HCT116 (cell line): ENCODE results near the gene CACNB2. TPM values are rescaled to one million over a fixed set of nuclear protein-coding genes. Genes with fewer than 3 reads are reported as not detected.

Experiments used
- ATAC-seq: fragments of 200-7000 bp; cut with Tn5 transposase; 2 replicates; pipeline ENCODE4 v1.9.1; 2020; ENCODE audit warnings: mild to moderate bottlenecking, moderate library complexity
- BruUV-seq: library from RNA; stranded (reverse); fragments of 400-500 nt; replicated peaks from 2 replicates; lab custom pipeline; 2021; lab: Mats Ljungman, UMichigan
- CTCF ChIA-PET: fragments of 300-600 bp; sonication (Branson Sonifier 250); formaldehyde crosslinking; loops from one replicate; lab custom pipeline; 2021; ENCODE audit warnings: antibody characterized with exemption; lab: Charles Lee
- POLR2A ChIA-PET: fragments of 300-600, 350-600 bp; sonication (Branson Sonifier 250); formaldehyde crosslinking; loops from one replicate; lab custom pipeline; 2021; ENCODE audit warnings: antibody characterized with exemption; lab: Charles Lee
- RAD21 ChIA-PET, 2 experiments: fragments of 300-600 bp; sonication (Branson Sonifier 250); formaldehyde crosslinking; loops; one replicate each; lab custom pipeline; 2023; ENCODE audit warnings: low total read pairs in 2 of 2; ENCODE audit not compliant: uncharacterized antibody in 2 of 2, unreplicated experiment in 2 of 2, low non-redundant PET in 1 of 2; lab: Charles Lee
- DNase-seq: peaks from one replicate; pipeline ENCODE4 v3.0.0-alpha.2; 2010; ENCODE audit warnings: low read depth, low spot score
- H2AFZ ChIP-seq: fragments of 200-600 bp; shearing (Covaris generic), sonication (generic); 2 replicates; pipeline ENCODE4 v1.6.1; 2017; ENCODE audit warnings: low read depth, mixed run types, mixed read lengths, antibody characterized with exemption, low read length; ENCODE audit not compliant: poor library complexity, severe bottlenecking
- H3K27ac ChIP-seq: 2 replicates; pipeline ENCODE4 v1.5.1; 2012; ENCODE audit warnings: low read depth, low read length
- H3K27me3 ChIP-seq: fragments of 200-600 bp; sonication (generic); 2 replicates; pipeline ENCODE4 v1.6.1; 2016; ENCODE audit warnings: mixed run types, low read length, mixed read lengths; ENCODE audit not compliant: insufficient read depth
- H3K36me3 ChIP-seq, 2 experiments: fragments of 200-500 bp in 1 of 2; fragments of 200-600 bp in 1 of 2; sonication (Bioruptor generic) in 1 of 2; sonication (generic) in 1 of 2; 2 replicates each; pipeline versions ENCODE4 v1.5.1 to v1.6.1; 2014 to 2016; ENCODE audit warnings: low read length in 2 of 2, inconsistent platforms in 1 of 2, mixed read lengths in 1 of 2, mixed run types in 1 of 2; ENCODE audit not compliant: insufficient read depth in 2 of 2, control insufficient read depth in 1 of 2
- H3K4me1 ChIP-seq, 2 experiments: fragments of 200-600 bp in 1 of 2; sonication (generic) in 1 of 2; 2 replicates each; pipeline versions ENCODE4 v1.5.1 to v1.6.1; 2012 to 2017; ENCODE audit warnings: low read length in 2 of 2, inconsistent platforms in 1 of 2, mild to moderate bottlenecking in 1 of 2, mixed read lengths in 1 of 2, mixed run types in 1 of 2, moderate library complexity in 1 of 2; ENCODE audit not compliant: insufficient read depth in 2 of 2, control insufficient read depth in 1 of 2
- H3K4me2 ChIP-seq: fragments of 200-600 bp; sonication (generic); 2 replicates; pipeline ENCODE4 v1.6.1; 2017; ENCODE audit warnings: mixed run types, low read length, mixed read lengths
- H3K4me3 ChIP-seq, 2 experiments: fragments of 200-600 bp in 1 of 2; sonication (generic) in 1 of 2; replicated peaks in 1 of 2; 2 replicates each; pipeline ENCODE4 v1.5.1; 2011 to 2016; ENCODE audit warnings: low read length in 2 of 2, control low read depth in 1 of 2, low read depth in 1 of 2, mild to moderate bottlenecking in 1 of 2, mixed read lengths in 1 of 2, mixed run types in 1 of 2
- H3K79me2 ChIP-seq: fragments of 200-600 bp; sonication (generic); 2 replicates; pipeline ENCODE4 v1.6.1; 2017; ENCODE audit warnings: mild to moderate bottlenecking, mixed run types, low read length, moderate library complexity, mixed read lengths; ENCODE audit not compliant: insufficient read depth
- H3K9ac ChIP-seq: fragments of 200-600 bp; sonication (generic); 2 replicates; pipeline ENCODE4 v1.6.1; 2016; ENCODE audit warnings: low read length, mixed read lengths
- H3K9me2 ChIP-seq: fragments of 200-600 bp; sonication (generic), shearing (Covaris generic); 2 replicates; pipeline ENCODE4 v1.6.1; 2017; ENCODE audit warnings: mixed run types, mild to moderate bottlenecking, moderate library complexity; ENCODE audit not compliant: insufficient read depth
- H3K9me3 ChIP-seq, 2 experiments: fragments of 200-500 bp in 1 of 2; fragments of 200-600 bp in 1 of 2; sonication (Bioruptor generic) in 1 of 2; sonication (generic) in 1 of 2; 2 replicates each; pipeline ENCODE4 v1.6.1; 2014 to 2017; ENCODE audit warnings: low read length in 2 of 2, mixed read lengths in 2 of 2, inconsistent platforms in 1 of 2, low read depth in 1 of 2, mild to moderate bottlenecking in 1 of 2, mixed run types in 1 of 2, moderate library complexity in 1 of 2; ENCODE audit not compliant: control insufficient read depth in 1 of 2, insufficient read depth in 1 of 2
- H4K20me1 ChIP-seq: fragments of 200-600 bp; sonication (generic), shearing (Covaris generic); 2 replicates; pipeline ENCODE4 v1.6.1; 2017; ENCODE audit warnings: mixed run types, mild to moderate bottlenecking, moderate library complexity; ENCODE audit not compliant: insufficient read depth
- CEBPB ChIP-seq: IDR thresholded peaks from 2 replicates; pipeline ENCODE4 v1.6.1; 2012; ENCODE audit warnings: low read depth
- CTCF ChIP-seq, 3 experiments: fragments of 200-600 bp in 1 of 3; sonication (generic) in 1 of 3; IDR thresholded peaks in 2 of 3; conservative IDR thresholded peaks in 1 of 3; 2 replicates each; pipeline ENCODE4 v1.5.1; 2012 to 2017; ENCODE audit warnings: low read depth in 2 of 3, low read length in 2 of 3, antibody characterized with exemption in 1 of 3, borderline replicate concordance in 1 of 3, control low read depth in 1 of 3, mild to moderate bottlenecking in 1 of 3, mixed read lengths in 1 of 3, mixed run types in 1 of 3, moderate library complexity in 1 of 3; ENCODE audit not compliant: insufficient read depth in 1 of 3
- EGR1 ChIP-seq: IDR thresholded peaks from 2 replicates; pipeline ENCODE4 v1.6.1; 2012; ENCODE audit warnings: low read depth
- JUND ChIP-seq: IDR thresholded peaks from 2 replicates; pipeline ENCODE4 v1.6.1; 2012
- POLR2AphosphoS5 ChIP-seq: IDR thresholded peaks from 2 replicates; pipeline ENCODE4 v1.6.1; 2011; ENCODE audit warnings: mild to moderate bottlenecking, low read depth, low read length, moderate library complexity
- RAD21 ChIP-seq: IDR thresholded peaks from 2 replicates; pipeline ENCODE4 v1.6.1; 2012; ENCODE audit warnings: low read depth, mild to moderate bottlenecking
- SRF ChIP-seq: IDR thresholded peaks from 2 replicates; pipeline ENCODE4 v1.6.1; 2012; ENCODE audit warnings: low read depth
- intact Hi-C: fragments of 100-400 bp; cut with micrococcal nuclease; formaldehyde crosslinking; loops from 2 replicates; pipeline ENCODE4 v1.10.0; 2022
- total RNA-seq: library from RNA; stranded (reverse); gene quantifications from one replicate; pipeline ENCODE4 v1.2.1, GENCODE V29; 2021; ENCODE audit not compliant: unreplicated experiment

Gene CACNB2
- total RNA-seq, 1 experiment from 2014 or later = 0.71 TPM

- Histone ChIP-seq H3K27me3 (peaks cover 21% of the 10 kb centered on the region; the same call in 1 of the 2 replicates), H3K36me3 (no peaks in the 10 kb centered on the region), H3K79me2 (no peaks in the 10 kb centered on the region), H3K9me2 (no peaks in the 10 kb centered on the region), H2AFZ (no peak overlapping the region), H3K9ac (no peak overlapping the region), H3K4me2 (no peak overlapping the region), H4K20me1 (no peaks in the 10 kb centered on the region), H3K27ac (no peak overlapping the region), H3K9me3 (no peaks in the 10 kb centered on the region), H3K4me1 (no peaks in the 10 kb centered on the region), H3K4me3 (no peak overlapping the region)
- no peak for TF ChIP-seq JUND
- no peak for TF ChIP-seq CTCF (IDR thresholded peaks at IDR 0.05 in 2 of 3, conservative IDR thresholded peaks at IDR 0.05 in 1 of 3; ENCODE audit: borderline replicate concordance in 1 of 3, insufficient read depth in 1 of 3, low read depth in 2 of 3, low read length in 2 of 3)
- TF ChIP-seq SRF = no peak
- TF ChIP-seq EGR1 = no peak
- no peak for TF ChIP-seq RAD21
- no peak for TF ChIP-seq CEBPB
- RAD21 ChIA-PET = no interaction called here
- POLR2A ChIA-PET = no interaction called here
- CTCF ChIA-PET = no interaction called here
- DNase-seq (no peak), ATAC-seq (no peak)
- intact Hi-C loops = no loop called here
- no TSS peak for BruUV-seq
Measured at GRCh38 chr10:18271491-18271890, 131.3 kb downstream of the CACNB2 start.

- ChIA-PET RAD21 (no interaction called here), CTCF (no interaction called here)
- no peak overlapping the region for H3K27ac ChIP-seq
- no peak overlapping the region for H2AFZ ChIP-seq
- no peaks in the 10 kb centered on the region for H4K20me1 ChIP-seq
- H3K4me3 ChIP-seq = no peak overlapping the region
- no peak for ATAC-seq
- TF ChIP-seq POLR2AphosphoS5 (no peak), CTCF (IDR thresholded peaks at IDR 0.05 in 2 of 3, conservative IDR thresholded peaks at IDR 0.05 in 1 of 3; ENCODE audit: borderline replicate concordance in 1 of 3, insufficient read depth in 1 of 3, low read depth in 2 of 3, low read length in 2 of 3) (no peak)
- TF ChIP-seq, all 23 proteins: peak for 0
- POLR2A ChIA-PET = no interaction called here
- Histone ChIP-seq H3K27me3 (peaks cover 21% of the 10 kb centered on the region; the same call in 1 of the 2 replicates), H3K9ac (no peak overlapping the region), H3K36me3 (no peaks in the 10 kb centered on the region), H3K4me1 (no peaks in the 10 kb centered on the region), H3K9me3 (no peaks in the 10 kb centered on the region), H3K4me2 (no peak overlapping the region), H3K9me2 (no peaks in the 10 kb centered on the region), H3K79me2 (no peaks in the 10 kb centered on the region)
- BruUV-seq = no TSS peak
- no peak for DNase-seq
- intact Hi-C loops = no loop called here
Measured at GRCh38 chr10:18273039-18273438, 132.8 kb downstream of the CACNB2 start.
